SK-N-SH (cell line): ENCODE measurements around the gene YTHDF1. TPM values are rescaled to one million over a fixed set of nuclear protein-coding genes. Genes with fewer than 3 reads are reported as not detected.
"Not testable (repeated sequence)": the region's sequence is repeated elsewhere in the genome, so short reads cannot be mapped to it uniquely, and the experiment has no call there.

Source experiments
- CTCF ChIA-PET: fragments of 300-600, 350-600 bp; formaldehyde crosslinking; extraction: SDS; loops from one replicate; lab custom pipeline; 2021; lab: Yijun Ruan, JAX
- POLR2A ChIA-PET: fragments of 350-600 bp; sonication (Branson Sonifier 250); formaldehyde crosslinking; extraction: SDS; loops from one replicate; lab custom pipeline; 2020; ENCODE audit warnings: antibody characterized with exemption, inconsistent platforms; lab: Yijun Ruan, JAX
- DNase-seq: peaks from one replicate; pipeline ENCODE4 v3.0.0; 2012
- H2AFZ ChIP-seq: fragments of 200-600 bp; sonication (generic); 2 replicates; pipeline ENCODE4 v1.8.1; 2016; ENCODE audit warnings: antibody characterized with exemption, mild to moderate bottlenecking, low read depth
- H3F3A ChIP-seq: fragments of 200-600 bp; sonication (generic); replicated peaks from 2 replicates; pipeline ENCODE3; 2016; ENCODE audit warnings: antibody characterized with exemption, mild to moderate bottlenecking; ENCODE audit not compliant: insufficient read depth
- H3K27ac ChIP-seq, 2 experiments: fragments of 200-500 bp in 1 of 2; fragments of 200-600 bp in 1 of 2; sonication (Bioruptor generic) in 1 of 2; sonication (generic), shearing (Covaris generic) in 1 of 2; 2 replicates each; pipeline versions ENCODE4 v1.5.1 to v1.6.1; 2014 to 2016; ENCODE audit warnings: low read depth in 2 of 2, inconsistent platforms in 1 of 2, low read length in 1 of 2, mild to moderate bottlenecking in 1 of 2, mixed read lengths in 1 of 2
- H3K27me3 ChIP-seq: fragments of 200-600 bp; sonication (generic), shearing (Covaris generic); 2 replicates; pipeline ENCODE4 v1.6.1; 2016; ENCODE audit warnings: mixed run types; ENCODE audit not compliant: insufficient read depth
- H3K36me3 ChIP-seq, 2 experiments: fragments of 200-500 bp in 1 of 2; fragments of 200-600 bp in 1 of 2; sonication (Bioruptor generic) in 1 of 2; sonication (generic) in 1 of 2; replicated peaks in 1 of 2; 2 replicates each; pipeline versions ENCODE3 to v1.5.1; 2014 to 2016; ENCODE audit warnings: low read length in 1 of 2, mild to moderate bottlenecking in 1 of 2; ENCODE audit not compliant: insufficient read depth in 2 of 2, control insufficient read depth in 1 of 2
- H3K4me1 ChIP-seq, 2 experiments: fragments of 200-500 bp in 1 of 2; fragments of 200-600 bp in 1 of 2; sonication (Bioruptor generic) in 1 of 2; sonication (generic), shearing (Covaris generic) in 1 of 2; 2 replicates each; pipeline versions ENCODE4 v1.5.1 to v1.6.1; 2014 to 2016; ENCODE audit warnings: low read depth in 1 of 2, low read length in 1 of 2, mixed run types in 1 of 2; ENCODE audit not compliant: insufficient read depth in 2 of 2, control insufficient read depth in 1 of 2
- H3K4me2 ChIP-seq: fragments of 200-600 bp; sonication (generic), shearing (Covaris generic); 2 replicates; pipeline ENCODE4 v1.6.1; 2017; ENCODE audit warnings: mixed run types
- H3K4me3 ChIP-seq, 2 experiments: fragments of 200-500 bp in 1 of 2; fragments of 200-600 bp in 1 of 2; sonication (Bioruptor generic) in 1 of 2; sonication (generic), shearing (Covaris generic) in 1 of 2; 2 replicates each; pipeline versions ENCODE4 v1.5.1 to v1.8.1; 2014 to 2016; ENCODE audit warnings: low read depth in 2 of 2, inconsistent platforms in 1 of 2, low read length in 1 of 2, mild to moderate bottlenecking in 1 of 2, mixed read lengths in 1 of 2, moderate library complexity in 1 of 2
- H3K79me2 ChIP-seq: fragments of 200-600 bp; sonication (generic); 2 replicates; pipeline ENCODE4 v1.8.1; 2017; ENCODE audit warnings: mild to moderate bottlenecking; ENCODE audit not compliant: insufficient read depth
- H3K9ac ChIP-seq: fragments of 200-600 bp; sonication (generic); 2 replicates; pipeline ENCODE4 v1.6.1; 2017; ENCODE audit warnings: mixed run types
- H3K9me2 ChIP-seq: fragments of 200-600 bp; sonication (generic); 2 replicates; pipeline ENCODE4 v1.6.1; 2017; ENCODE audit warnings: mixed run types
- H3K9me3 ChIP-seq: fragments of 200-600 bp; sonication (generic); 2 replicates; pipeline ENCODE4 v1.6.1; 2017; ENCODE audit warnings: mixed run types, mild to moderate bottlenecking, moderate library complexity
- H4K20me1 ChIP-seq: fragments of 200-600 bp; sonication (generic); 2 replicates; pipeline ENCODE4 v1.6.1; 2017; ENCODE audit warnings: mild to moderate bottlenecking, mixed run types; ENCODE audit not compliant: insufficient read depth
- ELF1 ChIP-seq: IDR thresholded peaks from 2 replicates; pipeline ENCODE4 v1.4.0; 2012
- EP300 ChIP-seq, 2 experiments: IDR thresholded peaks; 2 replicates each; pipeline versions ENCODE4 v1.4.0 to v1.6.1; 2012; ENCODE audit warnings: borderline replicate concordance in 1 of 2, low read depth in 1 of 2, low read length in 1 of 2
- FOSL2 ChIP-seq: IDR thresholded peaks from 2 replicates; pipeline ENCODE4 v1.4.0; 2012; ENCODE audit warnings: low read depth, mild to moderate bottlenecking, moderate library complexity, borderline replicate concordance
- GABPA ChIP-seq: IDR thresholded peaks from 2 replicates; pipeline ENCODE4 v1.4.0; 2012; ENCODE audit warnings: low read depth, mild to moderate bottlenecking
- JUND ChIP-seq: IDR thresholded peaks from 2 replicates; pipeline ENCODE4 v1.4.0; 2012
- MEF2A ChIP-seq: IDR thresholded peaks from 2 replicates; pipeline ENCODE4 v1.4.0; 2012; ENCODE audit warnings: low read depth, borderline replicate concordance
- NFIC ChIP-seq: IDR thresholded peaks from 2 replicates; pipeline ENCODE4 v1.4.0; 2012; ENCODE audit warnings: borderline replicate concordance
- NRF1 ChIP-seq: IDR thresholded peaks from 2 replicates; pipeline ENCODE4 v1.6.1; 2012; ENCODE audit warnings: low read depth, mild to moderate bottlenecking, low read length
- POLR2AphosphoS5 ChIP-seq: IDR thresholded peaks from 2 replicates; pipeline ENCODE4 v1.6.1; 2012; ENCODE audit warnings: low read depth, low read length
- RCOR1 ChIP-seq: fragments of 150-350 bp; IDR thresholded peaks from 2 replicates; pipeline ENCODE4 v1.6.1; 2017; ENCODE audit warnings: antibody characterized with exemption, low read length
- RXRA ChIP-seq: IDR thresholded peaks from 2 replicates; pipeline ENCODE4 v1.4.0; 2012; ENCODE audit warnings: low read depth, mild to moderate bottlenecking, borderline replicate concordance
- SIN3A ChIP-seq: IDR thresholded peaks from 2 replicates; pipeline ENCODE4 v1.6.1; 2012; ENCODE audit warnings: low read depth, mild to moderate bottlenecking, low read length, moderate library complexity, borderline replicate concordance
- SMC3 ChIP-seq: IDR thresholded peaks from 2 replicates; pipeline ENCODE4 v1.6.1; 2012; ENCODE audit warnings: low read depth, low read length, improper control_type of control experiment
- TCF12 ChIP-seq: IDR thresholded peaks from 2 replicates; pipeline ENCODE4 v1.4.0; 2012
- TEAD4 ChIP-seq: IDR thresholded peaks from 2 replicates; pipeline ENCODE4 v1.4.0; 2012; ENCODE audit warnings: mild to moderate bottlenecking, borderline replicate concordance; ENCODE audit not compliant: insufficient read depth
- WGBS: methylation state at CpG from one replicate; pipeline ENCODE4 v1.1.6; 2017; ENCODE audit warnings: low lambda C conversion rate; 5-methylcytosine and 5-hydroxymethylcytosine counted together
- polyA plus RNA-seq, 3 experiments: library from polyadenylated mRNA; depleted of rRNA; stranded (reverse); fragments of >200 nt; gene quantifications; 2 replicates each; pipeline ENCODE4 v1.2.3, GENCODE V29; 2012
- TF ChIP-seq, protein P1 (sequence below): fragments of 150-350 bp; IDR thresholded peaks from 2 replicates; pipeline ENCODE4 v1.6.1; 2017; ENCODE audit warnings: antibody characterized with exemption, low read length, low read depth, borderline replicate concordance

The YTHDF1 gene
- polyA plus RNA-seq, 1 of the 3 experiments (the other 2 are of a cell fraction), result 17.0 TPM

DNA sequence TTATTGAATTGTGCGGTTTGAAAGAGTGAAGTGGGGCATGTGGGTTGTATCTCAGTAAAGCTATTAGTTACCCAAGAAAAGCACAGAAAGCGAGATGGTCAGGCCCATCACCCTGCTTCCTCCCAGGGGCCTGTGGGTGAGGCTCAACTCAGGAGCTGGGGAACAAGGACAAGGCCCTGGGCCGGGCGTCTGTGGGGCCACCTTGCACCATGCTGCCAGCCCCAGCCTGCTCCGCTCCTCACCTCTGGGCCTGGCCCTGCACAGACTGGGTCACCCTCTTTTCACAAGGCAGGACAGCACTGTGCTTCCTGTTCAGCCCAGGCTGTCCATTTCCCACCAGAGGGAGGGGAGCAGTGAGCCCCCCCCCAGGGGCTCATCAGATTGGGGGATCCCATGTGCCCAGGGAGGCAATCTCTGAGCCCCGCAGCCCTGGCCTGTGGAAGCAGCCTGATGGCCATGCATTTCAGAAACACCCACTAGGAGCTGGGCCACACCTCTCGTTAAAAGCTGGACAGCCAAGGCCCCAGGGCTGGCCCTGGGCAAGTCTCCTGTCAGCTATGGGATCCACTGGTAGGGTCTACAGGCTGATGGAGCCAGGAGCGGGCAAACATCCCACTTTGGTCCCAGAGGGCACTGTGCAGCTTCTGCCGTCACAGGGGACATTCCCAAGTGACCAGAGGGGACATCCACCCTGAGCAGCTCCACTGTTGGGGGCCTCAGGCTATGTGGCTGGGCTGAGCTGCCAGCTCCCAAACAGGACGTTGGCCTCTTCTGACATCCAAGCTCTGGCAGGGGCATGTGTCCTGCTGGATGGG, 55.9 kb downstream of the YTHDF1 start:
- no peaks in the 10 kb centered on the region for H4K20me1 ChIP-seq
- no peak overlapping the region for H3K4me2 ChIP-seq
- 38% methylated on average over 4 of the region's 10 CpGs for WGBS
- no peaks in the 10 kb centered on the region for H3K4me1 ChIP-seq
- TF ChIP-seq MEF2A (no peak), RCOR1 (no peak), NRF1 (no peak), RXRA (no peak), JUND (no peak), TEAD4 (no peak), SIN3A (no peak), TCF12 (no peak), NFIC (no peak), EP300 (IDR thresholded peaks at IDR 0.05; ENCODE audit: borderline replicate concordance in 1 of 2, low read depth in 1 of 2, low read length in 1 of 2) (no peak), FOSL2 (no peak), GABPA (no peak), POLR2AphosphoS5 (no peak), SMC3 (no peak), ELF1 (no peak)
- TF ChIP-seq, protein P1, sequence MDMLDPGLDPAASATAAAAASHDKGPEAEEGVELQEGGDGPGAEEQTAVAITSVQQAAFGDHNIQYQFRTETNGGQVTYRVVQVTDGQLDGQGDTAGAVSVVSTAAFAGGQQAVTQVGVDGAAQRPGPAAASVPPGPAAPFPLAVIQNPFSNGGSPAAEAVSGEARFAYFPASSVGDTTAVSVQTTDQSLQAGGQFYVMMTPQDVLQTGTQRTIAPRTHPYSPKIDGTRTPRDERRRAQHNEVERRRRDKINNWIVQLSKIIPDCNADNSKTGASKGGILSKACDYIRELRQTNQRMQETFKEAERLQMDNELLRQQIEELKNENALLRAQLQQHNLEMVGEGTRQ, result no peak
- H3K4me3 ChIP-seq, result no peak overlapping the region
- H3F3A ChIP-seq, result no peaks in the 10 kb centered on the region
- CTCF ChIA-PET, result no interaction called here
- H3K9me3 ChIP-seq, result no peaks in the 10 kb centered on the region
- H3K27ac ChIP-seq, result no peak overlapping the region
- POLR2A ChIA-PET, result no interaction called here
- H3K9me2 ChIP-seq, result no peaks in the 10 kb centered on the region
- H2AFZ ChIP-seq, result no peak overlapping the region
- no peaks in the 10 kb centered on the region for H3K79me2 ChIP-seq
- H3K36me3 ChIP-seq, result no peaks in the 10 kb centered on the region
- no peak for DNase-seq
- H3K27me3 ChIP-seq, result peaks cover 29% of the 10 kb centered on the region
- H3K9ac ChIP-seq, result no peak overlapping the region

DNA sequence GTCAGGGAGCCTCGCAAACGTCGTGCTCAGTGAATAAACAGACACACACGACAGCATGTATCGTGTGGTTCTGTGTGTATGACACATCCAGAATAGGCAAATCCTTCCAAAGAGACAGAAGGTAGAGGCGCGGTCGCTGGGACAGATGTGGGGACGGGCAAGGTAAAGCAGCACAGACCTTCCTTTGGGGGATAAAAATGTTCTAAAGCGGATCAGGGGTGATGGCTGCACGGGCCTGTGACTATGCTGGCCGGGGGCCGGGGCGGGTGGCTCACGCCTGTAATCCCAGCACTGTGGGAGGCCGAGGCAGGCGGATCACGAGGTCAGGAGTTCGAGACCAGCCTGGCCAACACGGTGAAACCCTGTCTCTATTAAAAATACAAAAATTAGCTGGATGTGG, 56.7 kb downstream of the YTHDF1 start:
- H3K36me3 ChIP-seq, POLR2A ChIA-PET: not testable (repeated sequence)
- WGBS, result 56% methylated on average over 19 of the region's 20 CpGs

More for the DNA sequence above, 56.7 kb downstream of the YTHDF1 start:
- CTCF ChIA-PET, DNase-seq, H3K79me2 ChIP-seq, H3K9me2 ChIP-seq, H3K9ac ChIP-seq, H3K4me2 ChIP-seq, H3K4me3 ChIP-seq, H2AFZ ChIP-seq, H4K20me1 ChIP-seq, H3K9me3 ChIP-seq, H3K4me1 ChIP-seq, H3F3A ChIP-seq, H3K27ac ChIP-seq: not testable (repeated sequence)
- peaks cover 33% of the 10 kb centered on the region for H3K27me3 ChIP-seq
